SK-MEL-5 (cell line): Measurements from ENCODE around the gene DYRK2. TPM values are rescaled to one million over a fixed set of nuclear protein-coding genes. Genes with fewer than 3 reads are reported as not detected.

Experiments used
- DNase-seq: peaks from one replicate; pipeline ENCODE4 v3.0.0-alpha.2; 2016; ENCODE audit warnings: low read depth, low spot score
- in situ Hi-C: cut with HindIII; loops from 2 replicates; pipeline ENCODE4 v1.10.0; 2016; ENCODE audit warnings: low sequenced_read_pairs, high pct_unique_total_duplicates, low pct_unique_long_range_greater_than_20kb
- polyA plus RNA-seq, 2 experiments: library from polyadenylated mRNA; depleted of rRNA; stranded (reverse); fragments of >200 nt; gene quantifications; 2 replicates each; pipeline ENCODE4 v1.2.3, GENCODE V29; 2015
- total RNA-seq: library from RNA; depleted of rRNA; stranded (reverse); fragments of >200 nt; shearing (Covaris generic); gene quantifications from 2 replicates; pipeline ENCODE4 v1.2.3, GENCODE V29; 2014; rRNA removed

The DYRK2 gene
- 27.3 and 28.8 TPM in 2 replicates for total RNA-seq
- polyA plus RNA-seq (2015; cell fraction: cytosol; rRNA removed) = 27.7 and 35.4 TPM in 2 replicates
- polyA plus RNA-seq (2015; cell fraction: nucleus; rRNA removed) = 49.6 and 52.3 TPM in 2 replicates

GRCh38 chr12:67648521-67649260, at the start of gene DYRK2:
DYRK2 (plus strand) TSS chr12:67648745; CDS start chr12:67649134, 389 bp downstream.
- in situ Hi-C loops = no loop called here
- DNase-seq = peak; percentile 75

- DNase-seq = no peak
- in situ Hi-C loops = no loop called here
Observed at GRCh38 chr12:67599691-67600090, 48.9 kb upstream of the DYRK2 start.

- no peak for DNase-seq
- in situ Hi-C loops = no loop called here
Observed at GRCh38 chr12:67601126-67601525, 47.4 kb upstream of the DYRK2 start.

- no peak for DNase-seq
- in situ Hi-C loops = no loop called here
Observed at GRCh38 chr12:67609226-67609870, 39.2 kb upstream of the DYRK2 start.

GRCh38 chr12:67613040-67613439, 35.5 kb upstream of the DYRK2 start:
- in situ Hi-C loops = no loop called here
- DNase-seq = no peak

GRCh38 chr12:67617629-67618028, 30.9 kb upstream of the DYRK2 start:
- no peak for DNase-seq
- in situ Hi-C loops = no loop called here

GRCh38 chr12:67618303-67618702, 30.2 kb upstream of the DYRK2 start:
- DNase-seq = no peak
- in situ Hi-C loops = no loop called here

GRCh38 chr12:67621112-67621511, 27.4 kb upstream of the DYRK2 start:
- in situ Hi-C loops = no loop called here
- DNase-seq = no peak

GRCh38 chr12:67621926-67622325, 26.6 kb upstream of the DYRK2 start:
- in situ Hi-C loops = no loop called here
- DNase-seq = no peak

- DNase-seq = no peak
Observed at GRCh38 chr12:67623259-67623658, 25.3 kb upstream of the DYRK2 start.

GRCh38 chr12:67624355-67624754, 24.2 kb upstream of the DYRK2 start:
- DNase-seq = no peak
- in situ Hi-C loops = no loop called here

More at GRCh38 chr12:67623259-67623658, 25.3 kb upstream of the DYRK2 start:
- in situ Hi-C loops = no loop called here

- in situ Hi-C loops = no loop called here
- peak; percentile 79 for DNase-seq
Observed at GRCh38 chr12:67625004-67625403, 23.5 kb upstream of the DYRK2 start.

- DNase-seq = no peak
- in situ Hi-C loops = no loop called here
Observed at GRCh38 chr12:67626156-67626555, 22.4 kb upstream of the DYRK2 start.

GRCh38 chr12:67630373-67631088, 18.0 kb upstream of the DYRK2 start:
- in situ Hi-C loops = no loop called here
- no peak for DNase-seq

GRCh38 chr12:67632005-67632404, 16.5 kb upstream of the DYRK2 start:
- DNase-seq = no peak
- in situ Hi-C loops = no loop called here

GRCh38 chr12:67633024-67633610, 15.4 kb upstream of the DYRK2 start:
- no peak for DNase-seq
- in situ Hi-C loops = no loop called here

GRCh38 chr12:67633708-67634107, 14.8 kb upstream of the DYRK2 start:
- in situ Hi-C loops = no loop called here

GRCh38 chr12:67634303-67634761, 14.2 kb upstream of the DYRK2 start:
- no peak for DNase-seq
- in situ Hi-C loops = no loop called here

More at GRCh38 chr12:67633708-67634107, 14.8 kb upstream of the DYRK2 start:
- DNase-seq = no peak
